ENCODE data around the gene COL24A1. TPM values are rescaled to one million over a fixed set of nuclear protein-coding genes. Genes with fewer than 3 reads are reported as not detected.

The COL24A1 gene
- total RNA-seq, 1 donor from 2014 or later = 2.7 TPM

GRCh38 chr1:85697895-85698294, 458.7 kb downstream of the COL24A1 start:
- Mint-ChIP-seq H3K4me1 (peaks cover 3% of the 10 kb centered on the region), H3K27ac (no peak overlapping the region), H3K9me3 (no peaks in the 10 kb centered on the region)

GRCh38 chr1:85692730-85693314, 463.8 kb downstream of the COL24A1 start:
- Mint-ChIP-seq H3K9me3 (no peaks in the 10 kb centered on the region), H3K36me3 (peaks cover 13% of the 10 kb centered on the region), H3K4me3 (no peak overlapping the region), H3K27ac (no peak overlapping the region), H3K27me3 (ENCODE audit: low read depth) (no peaks in the 10 kb centered on the region), H3K4me1 (peaks cover 15% of the 10 kb centered on the region)
- DNase-seq (ENCODE audit: low spot score in 2 of 2, unreplicated experiment in 2 of 2) = no peak
- TF ChIP-seq, protein P1, sequence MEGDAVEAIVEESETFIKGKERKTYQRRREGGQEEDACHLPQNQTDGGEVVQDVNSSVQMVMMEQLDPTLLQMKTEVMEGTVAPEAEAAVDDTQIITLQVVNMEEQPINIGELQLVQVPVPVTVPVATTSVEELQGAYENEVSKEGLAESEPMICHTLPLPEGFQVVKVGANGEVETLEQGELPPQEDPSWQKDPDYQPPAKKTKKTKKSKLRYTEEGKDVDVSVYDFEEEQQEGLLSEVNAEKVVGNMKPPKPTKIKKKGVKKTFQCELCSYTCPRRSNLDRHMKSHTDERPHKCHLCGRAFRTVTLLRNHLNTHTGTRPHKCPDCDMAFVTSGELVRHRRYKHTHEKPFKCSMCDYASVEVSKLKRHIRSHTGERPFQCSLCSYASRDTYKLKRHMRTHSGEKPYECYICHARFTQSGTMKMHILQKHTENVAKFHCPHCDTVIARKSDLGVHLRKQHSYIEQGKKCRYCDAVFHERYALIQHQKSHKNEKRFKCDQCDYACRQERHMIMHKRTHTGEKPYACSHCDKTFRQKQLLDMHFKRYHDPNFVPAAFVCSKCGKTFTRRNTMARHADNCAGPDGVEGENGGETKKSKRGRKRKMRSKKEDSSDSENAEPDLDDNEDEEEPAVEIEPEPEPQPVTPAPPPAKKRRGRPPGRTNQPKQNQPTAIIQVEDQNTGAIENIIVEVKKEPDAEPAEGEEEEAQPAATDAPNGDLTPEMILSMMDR (IDR thresholded peaks at IDR 0.05; ENCODE audit: unreplicated experiment) = peak; percentile 50

More at GRCh38 chr1:85697895-85698294, 458.7 kb downstream of the COL24A1 start:
- no peak for DNase-seq (ENCODE audit: low spot score in 2 of 2, unreplicated experiment in 2 of 2)
- H3K27me3 Mint-ChIP-seq (ENCODE audit: low read depth) = no peaks in the 10 kb centered on the region
- H3K4me3 Mint-ChIP-seq = no peak overlapping the region
- H3K36me3 Mint-ChIP-seq = peaks cover 24% of the 10 kb centered on the region
- TF ChIP-seq, protein P1 (IDR thresholded peaks at IDR 0.05; ENCODE audit: unreplicated experiment) = no peak

GRCh38 chr1:85689775-85690404, 466.7 kb downstream of the COL24A1 start:
- Mint-ChIP-seq H3K27me3 (ENCODE audit: low read depth) (no peaks in the 10 kb centered on the region), H3K36me3 (peaks cover 12% of the 10 kb centered on the region), H3K4me3 (no peak overlapping the region), H3K9me3 (peaks cover 4% of the 10 kb centered on the region), H3K27ac (peak overlapping the region; percentile 22), H3K4me1 (peaks cover 15% of the 10 kb centered on the region)
- TF ChIP-seq, protein P1 (IDR thresholded peaks at IDR 0.05; ENCODE audit: unreplicated experiment) = no peak
- DNase-seq (ENCODE audit: low spot score in 2 of 2, unreplicated experiment in 2 of 2) = no peak

DNA sequence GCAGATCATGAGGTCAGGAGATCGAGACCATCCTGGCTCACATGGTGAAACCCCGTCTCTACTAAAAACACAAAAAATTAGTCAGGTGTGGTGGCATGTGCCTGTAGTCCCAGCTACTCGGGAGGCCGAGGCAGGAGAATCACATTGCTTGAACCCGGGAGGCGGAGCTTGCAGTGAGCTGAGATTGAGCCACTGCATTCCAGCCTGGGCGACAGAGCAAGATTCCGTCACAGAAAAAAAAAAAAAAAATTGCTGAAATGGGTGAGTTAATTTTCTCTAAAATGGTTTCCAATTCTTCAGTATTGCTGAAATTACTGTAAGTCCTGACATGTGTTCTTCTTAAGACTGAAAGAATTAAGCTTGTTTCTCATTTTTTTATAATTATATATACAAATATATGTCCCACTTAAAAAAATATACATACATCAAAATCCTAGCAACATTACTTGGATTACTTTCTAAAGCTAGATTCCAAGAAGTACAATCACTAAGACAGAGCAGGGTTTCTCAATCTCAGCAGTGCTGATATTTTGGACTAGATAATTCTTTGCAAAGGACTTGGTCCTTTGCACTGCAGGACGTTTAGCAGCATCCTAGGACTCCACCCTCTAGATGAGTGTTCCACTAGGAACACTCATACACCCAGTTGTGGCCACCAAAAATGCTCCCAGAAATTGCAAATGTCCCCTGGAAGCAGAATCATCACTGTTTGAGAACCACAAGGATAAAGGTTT, 473.1 kb downstream of the COL24A1 start:
- peaks cover 4% of the 10 kb centered on the region for H3K9me3 Mint-ChIP-seq
- H3K4me3 Mint-ChIP-seq = no peak overlapping the region
- H3K36me3 Mint-ChIP-seq = peaks cover 27% of the 10 kb centered on the region
- no peak for DNase-seq (ENCODE audit: low spot score in 2 of 2, unreplicated experiment in 2 of 2)
- H3K27me3 Mint-ChIP-seq (ENCODE audit: low read depth) = no peaks in the 10 kb centered on the region
- H3K27ac Mint-ChIP-seq = no peak overlapping the region
- no peaks in the 10 kb centered on the region for H3K4me1 Mint-ChIP-seq
- TF ChIP-seq, protein P1 (IDR thresholded peaks at IDR 0.05; ENCODE audit: unreplicated experiment) = no peak

GRCh38 chr1:85681087-85681486, 475.5 kb downstream of the COL24A1 start:
- no peak for DNase-seq (ENCODE audit: low spot score in 2 of 2, unreplicated experiment in 2 of 2)
- Mint-ChIP-seq H3K9me3 (no peaks in the 10 kb centered on the region), H3K4me1 (no peaks in the 10 kb centered on the region), H3K27me3 (ENCODE audit: low read depth) (no peaks in the 10 kb centered on the region), H3K27ac (peak overlapping the region; percentile 25), H3K36me3 (peaks cover 30% of the 10 kb centered on the region), H3K4me3 (no peak overlapping the region)
- TF ChIP-seq, protein P1 (IDR thresholded peaks at IDR 0.05; ENCODE audit: unreplicated experiment) = no peak

Other genes with a start within 250 kb of the COL24A1 start
- gene ODF2L, start 239.6 kb upstream of the COL24A1 start, total RNA-seq = 66.4 to 74.0 TPM (median 71.7 TPM) in 3 replicates

All from mesothelial cell of epicardium (in vitro differentiated cells).